Measurements from ENCODE around the gene SERINC2. TPM values are rescaled to one million over a fixed set of nuclear protein-coding genes. Genes with fewer than 3 reads are reported as not detected.

Gene SERINC2
- total and polyA plus RNA-seq, 2 donors (not counting 1 experiment from before 2014, with no cell fraction given), result 0.75 to 1.4 TPM

GRCh38 chr1:31444725-31445448 lies 31.9 kb downstream of the SERINC2 start:
- ChIA-PET CTCF (no interaction called here), POLR2A (no interaction called here)
- no peaks in the 10 kb centered on the region for H3K27me3 ChIP-seq (replicated peaks in 1 of 4; ENCODE audit: control extremely low read depth in 1 of 4, control insufficient read depth in 3 of 4, insufficient read depth in 4 of 4, low read length in 3 of 4)
- DNase-seq (no peak), ATAC-seq (ENCODE audit: low read depth) (no peak)
- no peak overlapping the region for H3K27ac Mint-ChIP-seq
- peaks cover 0 to 10% of the 10 kb centered on the region in 2 donors for H3K4me1 ChIP-seq (ENCODE audit: control insufficient read depth in 2 of 2, insufficient read depth in 2 of 2, low read length in 2 of 2)
- intact Hi-C loops (cut with micrococcal nuclease), result no loop called here
- H3K27ac ChIP-seq (ENCODE audit: low read length in 2 of 2), result no peak overlapping the region
- 91% methylated on average over 6 of the region's 8 CpGs for WGBS (ENCODE audit: insufficient coverage)
- no peak overlapping the region for H2AFZ ChIP-seq (ENCODE audit: insufficient read depth, low read depth, low read length, poor library complexity, severe bottlenecking)
- no peak overlapping the region for H3K4me2 ChIP-seq (replicated peaks; ENCODE audit: low read depth, low read length, poor library complexity, severe bottlenecking)
- no peaks in the 10 kb centered on the region for H4K20me1 ChIP-seq (ENCODE audit: control insufficient read depth, insufficient read depth, low read length, poor library complexity, severe bottlenecking)
- no peaks in the 10 kb centered on the region for H3K79me2 ChIP-seq (ENCODE audit: control insufficient read depth, insufficient read depth, low read length)
- no peak overlapping the region for H3K4me3 Mint-ChIP-seq
- no peak overlapping the region for H3K9ac ChIP-seq (ENCODE audit: low read length)
- peaks cover 0 to 9% (median 9%) of the 10 kb centered on the region in 3 donors for H3K9me3 ChIP-seq (ENCODE audit: control extremely low read depth in 1 of 3, control insufficient read depth in 2 of 3, insufficient read depth in 1 of 3, low read length in 2 of 3)
- H3K4me3 ChIP-seq (ENCODE audit: control extremely low read depth in 1 of 5, extremely low read depth in 1 of 5, insufficient read depth in 1 of 5, low read depth in 2 of 5, low read length in 4 of 5), result no peak overlapping the region
- no peaks in the 10 kb centered on the region for H3K36me3 ChIP-seq (replicated peaks in 1 of 2; ENCODE audit: control extremely low read depth in 1 of 2, control insufficient read depth in 1 of 2, extremely low read depth in 1 of 2, insufficient read depth in 2 of 2, low read length in 1 of 2)
- TF ChIP-seq CTCF (IDR thresholded peaks at IDR 0.05) (no peak), EZH2 (IDR thresholded peaks at IDR 0.05; ENCODE audit: borderline replicate concordance, insufficient read depth, low read depth, low read length, poor library complexity, severe bottlenecking) (no peak)
- no peaks in the 10 kb centered on the region for H3K9me3 Mint-ChIP-seq (ENCODE audit: insufficient read depth)
- H3K27me3 Mint-ChIP-seq, result peaks cover 13% of the 10 kb centered on the region
- H3K4me1 Mint-ChIP-seq, result peaks cover 18% of the 10 kb centered on the region

- H3K4me1 Mint-ChIP-seq, result peaks cover 13% of the 10 kb centered on the region
- peaks cover 21% of the 10 kb centered on the region for H3K27me3 Mint-ChIP-seq
- Histone ChIP-seq H3K4me2 (replicated peaks; ENCODE audit: low read depth, low read length, poor library complexity, severe bottlenecking) (no peak overlapping the region), H3K4me3 (ENCODE audit: control extremely low read depth in 1 of 5, extremely low read depth in 1 of 5, insufficient read depth in 1 of 5, low read depth in 2 of 5, low read length in 4 of 5) (no peak overlapping the region), H3K27ac (ENCODE audit: low read length in 2 of 2) (no peak overlapping the region), H3K9me3 (ENCODE audit: control extremely low read depth in 1 of 3, control insufficient read depth in 2 of 3, insufficient read depth in 1 of 3, low read length in 2 of 3) (peaks cover 0 to 9% (median 9%) of the 10 kb centered on the region in 3 donors), H3K9ac (ENCODE audit: low read length) (no peak overlapping the region), H3K79me2 (ENCODE audit: control insufficient read depth, insufficient read depth, low read length) (no peaks in the 10 kb centered on the region), H4K20me1 (ENCODE audit: control insufficient read depth, insufficient read depth, low read length, poor library complexity, severe bottlenecking) (no peaks in the 10 kb centered on the region), H3K4me1 (ENCODE audit: control insufficient read depth in 2 of 2, insufficient read depth in 2 of 2, low read length in 2 of 2) (peaks cover 0 to 9% of the 10 kb centered on the region in 2 donors), H2AFZ (ENCODE audit: insufficient read depth, low read depth, low read length, poor library complexity, severe bottlenecking) (no peak overlapping the region), H3K27me3 (replicated peaks in 1 of 4; ENCODE audit: control extremely low read depth in 1 of 4, control insufficient read depth in 3 of 4, insufficient read depth in 4 of 4, low read length in 3 of 4) (no peaks in the 10 kb centered on the region), H3K36me3 (replicated peaks in 1 of 2; ENCODE audit: control extremely low read depth in 1 of 2, control insufficient read depth in 1 of 2, extremely low read depth in 1 of 2, insufficient read depth in 2 of 2, low read length in 1 of 2) (no peaks in the 10 kb centered on the region)
- ChIA-PET CTCF (no interaction called here), POLR2A (no interaction called here)
- ATAC-seq (ENCODE audit: low read depth), result no peak
- no peak for DNase-seq
- TF ChIP-seq CTCF (IDR thresholded peaks at IDR 0.05) (no peak), EZH2 (IDR thresholded peaks at IDR 0.05; ENCODE audit: borderline replicate concordance, insufficient read depth, low read depth, low read length, poor library complexity, severe bottlenecking) (no peak)
- H3K4me3 Mint-ChIP-seq, result no peak overlapping the region
- peaks cover 2% of the 10 kb centered on the region for H3K9me3 Mint-ChIP-seq (ENCODE audit: insufficient read depth)
- 100% methylated on average over 1 of the region's 3 CpGs for WGBS (ENCODE audit: insufficient coverage)
- intact Hi-C loops (cut with micrococcal nuclease), result no loop called here
- H3K27ac Mint-ChIP-seq, result no peak overlapping the region
These were observed 32.9 kb downstream of the SERINC2 start for GRCh38 chr1:31445951-31446350.
